Measurements from ENCODE around the gene PPT2.

The PPT2 gene

GRCh38 chr6:32153564-32154513 lies at the start of gene PPT2:
PPT2 (plus strand) TSS chr6:32154141; CDS start chr6:32154595, 454 bp downstream.
- peak; percentile 80 to 81 for DNase-seq

GRCh38 chr6:32105433-32105832 lies 48.5 kb upstream of the PPT2 start:
- DNase-seq: no peak

GRCh38 chr6:32107406-32107805 lies 46.5 kb upstream of the PPT2 start:
- no peak for DNase-seq

GRCh38 chr6:32108094-32108627 lies 45.8 kb upstream of the PPT2 start:
- no peak for DNase-seq

GRCh38 chr6:32108727-32109113 lies 45.2 kb upstream of the PPT2 start:
- no peak for DNase-seq

- no peak for DNase-seq
Measured at GRCh38 chr6:32109114-32109764, 44.7 kb upstream of the PPT2 start, which contains the start of gene TNXB. TNXB (minus strand) TSS chr6:32109338; CDS start chr6:32098198, 11,140 bp downstream.

GRCh38 chr6:32109765-32110160 lies 44.2 kb upstream of the PPT2 start:
- no peak for DNase-seq

- DNase-seq: no peak
Measured at GRCh38 chr6:32110632-32111031, 43.3 kb upstream of the PPT2 start.

GRCh38 chr6:32111424-32112066 lies 42.4 kb upstream of the PPT2 start:
- DNase-seq: no peak

- no peak for DNase-seq
Measured at GRCh38 chr6:32112431-32112980, 41.4 kb upstream of the PPT2 start.

GRCh38 chr6:32113386-32114352 lies 40.3 kb upstream of the PPT2 start:
- peak in 1 of 2 donors; percentile 24 for DNase-seq

- DNase-seq: no peak
Measured at GRCh38 chr6:32114796-32115195, 39.1 kb upstream of the PPT2 start.

- no peak for DNase-seq
Measured at GRCh38 chr6:32115623-32116022, 38.3 kb upstream of the PPT2 start.

GRCh38 chr6:32116674-32117073 lies 37.3 kb upstream of the PPT2 start:
- DNase-seq: no peak

- DNase-seq: no peak
Measured at GRCh38 chr6:32117461-32117860, 36.5 kb upstream of the PPT2 start.

- DNase-seq: peak; percentile 69 to 76
Measured at GRCh38 chr6:32118782-32119628, 34.9 kb upstream of the PPT2 start.

- no peak for DNase-seq
Measured at GRCh38 chr6:32120573-32121059, 33.3 kb upstream of the PPT2 start.

- DNase-seq: no peak
Measured at GRCh38 chr6:32123681-32124080, 30.3 kb upstream of the PPT2 start.

- DNase-seq: no peak
Measured at GRCh38 chr6:32126880-32127279, 27.1 kb upstream of the PPT2 start.

GRCh38 chr6:32127409-32127716 lies 26.6 kb upstream of the PPT2 start:
- no peak for DNase-seq

Measured in CD4-positive, alpha-beta T cell treated with Interleukin-1 beta for 1 hour (primary cell).